ENCODE results near the gene NBEA.

NBEA gene

GRCh38 chr13:35469806-35470525, 527.9 kb downstream of the NBEA start:
- ATAC-seq (ENCODE audit: low read depth) (no peak), DNase-seq (ENCODE audit: low spot score) (no peak)
- H3K36me3 ChIP-seq (ENCODE audit: low read depth) = no peaks in the 10 kb centered on the region
- peaks cover 3% of the 10 kb centered on the region for H3K27me3 ChIP-seq (ENCODE audit: insufficient read depth, poor library complexity, severe bottlenecking)
- TF ChIP-seq, protein P1, sequence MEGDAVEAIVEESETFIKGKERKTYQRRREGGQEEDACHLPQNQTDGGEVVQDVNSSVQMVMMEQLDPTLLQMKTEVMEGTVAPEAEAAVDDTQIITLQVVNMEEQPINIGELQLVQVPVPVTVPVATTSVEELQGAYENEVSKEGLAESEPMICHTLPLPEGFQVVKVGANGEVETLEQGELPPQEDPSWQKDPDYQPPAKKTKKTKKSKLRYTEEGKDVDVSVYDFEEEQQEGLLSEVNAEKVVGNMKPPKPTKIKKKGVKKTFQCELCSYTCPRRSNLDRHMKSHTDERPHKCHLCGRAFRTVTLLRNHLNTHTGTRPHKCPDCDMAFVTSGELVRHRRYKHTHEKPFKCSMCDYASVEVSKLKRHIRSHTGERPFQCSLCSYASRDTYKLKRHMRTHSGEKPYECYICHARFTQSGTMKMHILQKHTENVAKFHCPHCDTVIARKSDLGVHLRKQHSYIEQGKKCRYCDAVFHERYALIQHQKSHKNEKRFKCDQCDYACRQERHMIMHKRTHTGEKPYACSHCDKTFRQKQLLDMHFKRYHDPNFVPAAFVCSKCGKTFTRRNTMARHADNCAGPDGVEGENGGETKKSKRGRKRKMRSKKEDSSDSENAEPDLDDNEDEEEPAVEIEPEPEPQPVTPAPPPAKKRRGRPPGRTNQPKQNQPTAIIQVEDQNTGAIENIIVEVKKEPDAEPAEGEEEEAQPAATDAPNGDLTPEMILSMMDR (IDR thresholded peaks at IDR 0.05; ENCODE audit: poor library complexity, severe bottlenecking) = no peak
- no peaks in the 10 kb centered on the region for H3K9me3 ChIP-seq (ENCODE audit: severe bottlenecking)
- peaks cover 4% of the 10 kb centered on the region for H3K4me1 ChIP-seq (ENCODE audit: insufficient read depth, poor library complexity, severe bottlenecking)
- H3K4me3 ChIP-seq (ENCODE audit: severe bottlenecking) = no peak overlapping the region
- H3K27ac ChIP-seq (ENCODE audit: poor library complexity, severe bottlenecking) = no peak overlapping the region

DNA sequence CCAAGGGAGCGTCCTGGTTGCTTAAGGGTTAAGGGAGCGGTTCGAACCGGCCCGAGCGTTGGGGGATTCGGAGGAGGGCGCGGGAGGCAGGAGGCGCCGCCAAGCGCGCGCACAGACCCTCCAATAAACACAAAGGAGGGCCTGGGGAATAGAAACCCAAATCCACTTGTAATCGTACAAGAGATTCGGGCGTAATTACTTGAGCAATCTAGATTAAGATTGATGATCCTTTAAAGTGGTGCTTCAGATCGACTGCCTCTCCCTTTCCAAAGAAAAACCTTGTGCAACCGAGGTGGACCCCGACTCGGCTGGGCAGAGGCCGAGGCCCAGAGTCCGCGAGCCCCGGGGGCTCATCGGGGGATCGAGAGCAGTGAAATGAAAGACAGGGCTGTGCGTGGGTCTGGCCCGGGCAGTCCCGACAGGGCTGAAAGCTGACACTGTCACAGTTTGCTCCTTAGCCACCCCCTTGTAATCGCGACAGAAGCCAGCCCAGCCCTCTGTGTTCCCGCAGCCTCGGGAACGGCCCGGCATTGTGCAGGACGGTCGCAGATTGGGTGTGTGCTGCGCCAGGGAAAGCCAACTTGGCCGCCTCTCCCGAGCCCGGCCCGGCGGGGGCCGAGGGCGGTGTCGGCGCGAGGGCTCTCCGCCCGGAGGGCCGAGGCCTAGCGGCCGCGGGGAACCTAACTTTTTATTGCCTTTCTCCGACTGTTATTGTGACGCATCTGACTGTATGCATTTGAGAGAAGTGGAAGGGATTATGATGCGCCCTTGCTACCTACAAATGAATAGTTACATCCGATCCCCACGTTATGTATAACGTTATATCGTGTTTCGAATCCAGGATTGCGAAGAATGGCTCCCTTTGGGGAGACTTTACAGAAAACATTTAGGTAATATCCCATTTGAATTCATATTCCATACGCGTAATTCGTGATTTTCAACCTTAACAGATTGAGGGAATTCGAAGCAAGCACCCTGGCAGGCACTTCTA, 528.9 kb downstream of the NBEA start:
- H3K9me3 ChIP-seq (ENCODE audit: severe bottlenecking) = no peaks in the 10 kb centered on the region
- no peak overlapping the region for H3K27ac ChIP-seq (ENCODE audit: poor library complexity, severe bottlenecking)
- H3K4me1 ChIP-seq (ENCODE audit: insufficient read depth, poor library complexity, severe bottlenecking) = peaks cover 4% of the 10 kb centered on the region
- ATAC-seq (ENCODE audit: low read depth) = no peak
- no peaks in the 10 kb centered on the region for H3K36me3 ChIP-seq (ENCODE audit: low read depth)
- H3K4me3 ChIP-seq (ENCODE audit: severe bottlenecking) = no peak overlapping the region
- TF ChIP-seq, protein P1 (IDR thresholded peaks at IDR 0.05; ENCODE audit: poor library complexity, severe bottlenecking) = no peak
- H3K27me3 ChIP-seq (ENCODE audit: insufficient read depth, poor library complexity, severe bottlenecking) = peaks cover 3% of the 10 kb centered on the region
- no peak for DNase-seq (ENCODE audit: low spot score)

GRCh38 chr13:35471706-35472322, 529.7 kb downstream of the NBEA start:
- Histone ChIP-seq H3K27ac (ENCODE audit: poor library complexity, severe bottlenecking) (no peak overlapping the region), H3K27me3 (ENCODE audit: insufficient read depth, poor library complexity, severe bottlenecking) (peaks cover 3% of the 10 kb centered on the region), H3K4me1 (ENCODE audit: insufficient read depth, poor library complexity, severe bottlenecking) (peaks cover 4% of the 10 kb centered on the region), H3K4me3 (ENCODE audit: severe bottlenecking) (no peak overlapping the region), H3K36me3 (ENCODE audit: low read depth) (no peaks in the 10 kb centered on the region), H3K9me3 (ENCODE audit: severe bottlenecking) (no peaks in the 10 kb centered on the region)
- no peak for ATAC-seq (ENCODE audit: low read depth)
- DNase-seq (ENCODE audit: low spot score) = no peak
- TF ChIP-seq, protein P1 (IDR thresholded peaks at IDR 0.05; ENCODE audit: poor library complexity, severe bottlenecking) = no peak

- no peaks in the 10 kb centered on the region for H3K36me3 ChIP-seq (ENCODE audit: low read depth)
- DNase-seq (ENCODE audit: low spot score) (no peak), ATAC-seq (ENCODE audit: low read depth) (no peak)
- TF ChIP-seq, protein P1 (IDR thresholded peaks at IDR 0.05; ENCODE audit: poor library complexity, severe bottlenecking) = no peak
- no peak overlapping the region for H3K27ac ChIP-seq (ENCODE audit: poor library complexity, severe bottlenecking)
- H3K9me3 ChIP-seq (ENCODE audit: severe bottlenecking) = no peaks in the 10 kb centered on the region
- peaks cover 4% of the 10 kb centered on the region for H3K4me1 ChIP-seq (ENCODE audit: insufficient read depth, poor library complexity, severe bottlenecking)
- peaks cover 3% of the 10 kb centered on the region for H3K27me3 ChIP-seq (ENCODE audit: insufficient read depth, poor library complexity, severe bottlenecking)
- H3K4me3 ChIP-seq (ENCODE audit: severe bottlenecking) = no peak overlapping the region
Measured at GRCh38 chr13:35472323-35472881, 530.3 kb downstream of the NBEA start.

All from RWPE2 (cell line).